Smooth muscle cell (in vitro differentiated cells): ENCODE data around the gene PDK1. TPM values are rescaled to one million over a fixed set of nuclear protein-coding genes. Genes with fewer than 3 reads are reported as not detected.
"Not testable (repeated sequence)": the region's sequence is repeated elsewhere in the genome, so short reads cannot be mapped to it uniquely, and the experiment has no call there.

Source experiments
- DNase-seq: peaks from one replicate; lab custom pipeline; 2025; ENCODE audit not compliant: unreplicated experiment; lab: John Stamatoyannopoulos, UW
- H2AFZ ChIP-seq: fragments of 200-600 bp; sonication (generic); 2 replicates; pipeline ENCODE4 v1.6.0; 2016; ENCODE audit warnings: antibody characterized with exemption, low read depth, mild to moderate bottlenecking
- H3F3A ChIP-seq: fragments of 200-600 bp; sonication (generic); 2 replicates; pipeline ENCODE4 v1.6.0; 2017; ENCODE audit warnings: antibody characterized with exemption, low read depth
- H3K27ac ChIP-seq: fragments of 200-600 bp; sonication (generic); 2 replicates; pipeline ENCODE4 v1.5.1; 2016; ENCODE audit warnings: low read depth, mild to moderate bottlenecking
- H3K27me3 ChIP-seq: fragments of 200-600 bp; sonication (generic); 2 replicates; pipeline ENCODE4 v1.6.1; 2016; ENCODE audit warnings: low read depth, mild to moderate bottlenecking
- H3K36me3 ChIP-seq: fragments of 200-600 bp; sonication (generic); 2 replicates; pipeline ENCODE4 v1.5.1; 2016; ENCODE audit warnings: low read depth
- H3K4me1 ChIP-seq: fragments of 200-600 bp; sonication (generic); 2 replicates; pipeline ENCODE4 v1.5.1; 2016; ENCODE audit warnings: low read depth
- H3K4me2 ChIP-seq: fragments of 200-600 bp; sonication (generic); 2 replicates; pipeline ENCODE4 v1.6.0; 2016; ENCODE audit warnings: mild to moderate bottlenecking
- H3K4me3 ChIP-seq: fragments of 200-600 bp; sonication (generic); 2 replicates; pipeline ENCODE4 v1.5.1; 2016; ENCODE audit warnings: mild to moderate bottlenecking
- H3K79me2 ChIP-seq: fragments of 200-600 bp; sonication (generic); 2 replicates; pipeline ENCODE4 v1.6.0; 2016; ENCODE audit warnings: low read depth, mild to moderate bottlenecking
- H3K9ac ChIP-seq: fragments of 200-600 bp; sonication (generic); 2 replicates; pipeline ENCODE4 v1.6.0; 2016; ENCODE audit warnings: low read depth
- H3K9me3 ChIP-seq: fragments of 200-600 bp; sonication (generic); replicated peaks from 2 replicates; pipeline ENCODE4 v1.5.1; 2016; ENCODE audit warnings: low read depth
- H4K20me1 ChIP-seq: fragments of 200-600 bp; sonication (generic); 2 replicates; pipeline ENCODE4 v1.6.0; 2016; ENCODE audit warnings: low read depth
- CTCF ChIP-seq: fragments of 200-600 bp; sonication (generic); IDR thresholded peaks from 2 replicates; pipeline ENCODE4 v1.5.1; 2017; ENCODE audit warnings: borderline replicate concordance, mild to moderate bottlenecking, antibody characterized with exemption; ENCODE audit not compliant: insufficient read depth, poor library complexity, severe bottlenecking
- WGBS: methylation state at CpG from one replicate; pipeline ENCODE4 v1.1.7; 2016; ENCODE audit warnings: low lambda C conversion rate; 5-methylcytosine and 5-hydroxymethylcytosine counted together
- polyA plus RNA-seq: library from polyadenylated mRNA; unstranded; fragments of >200 nt; fragmentation: Nextera tagmentation; extraction: Ambion mirVana; gene quantifications from 2 replicates; pipeline ENCODE4 v1.2.1, GENCODE V29; 2016
- total RNA-seq: library from RNA; depleted of rRNA; stranded (reverse); fragments of >200 nt; gene quantifications from 2 replicates; pipeline ENCODE4 v1.2.3, GENCODE V29; 2014

PDK1 gene
- total and polyA plus RNA-seq, 2 experiments from 2014 or later: 18.0 to 33.9 TPM

- no peak overlapping the region for H2AFZ ChIP-seq
- TF ChIP-seq CTCF: no peak
- WGBS: 95% methylated on average over 2 of the region's 2 CpGs
These were observed 24.6 kb upstream of the PDK1 start for GRCh38 chr2:172531309-172531708.

DNA sequence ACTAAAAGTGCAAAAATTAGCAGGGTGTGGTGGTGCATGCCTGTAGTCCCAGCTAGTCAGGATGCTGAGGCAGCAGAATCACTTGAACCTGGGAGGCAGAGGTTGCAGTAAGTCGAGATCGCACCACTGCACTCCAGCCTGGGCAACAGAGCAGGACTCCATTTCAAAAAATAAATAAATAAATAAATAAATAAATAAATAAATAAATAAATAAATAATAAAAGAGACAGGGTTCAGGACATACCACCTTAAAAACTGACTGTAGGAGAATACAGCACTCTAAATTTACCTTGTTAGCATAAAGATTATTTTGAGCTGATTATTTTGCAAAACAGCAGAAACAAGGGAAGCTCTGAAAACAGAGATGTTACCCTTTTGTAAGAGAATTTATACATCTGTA, 23.4 kb upstream of the PDK1 start:
- H3F3A ChIP-seq, H4K20me1 ChIP-seq, H3K36me3 ChIP-seq, H2AFZ ChIP-seq, H3K27ac ChIP-seq, H3K79me2 ChIP-seq, H3K9ac ChIP-seq, H3K9me3 ChIP-seq, DNase-seq, H3K4me3 ChIP-seq, H3K27me3 ChIP-seq, H3K4me1 ChIP-seq, H3K4me2 ChIP-seq: not testable (repeated sequence)
- 100% methylated on average over 2 of the region's 2 CpGs for WGBS

More at GRCh38 chr2:172531309-172531708, 24.6 kb upstream of the PDK1 start:
- H4K20me1 ChIP-seq: no peaks in the 10 kb centered on the region
- H3K9me3 ChIP-seq: no peaks in the 10 kb centered on the region
- no peaks in the 10 kb centered on the region for H3K79me2 ChIP-seq
- no peaks in the 10 kb centered on the region for H3F3A ChIP-seq
- no peak overlapping the region for H3K4me3 ChIP-seq
- H3K27me3 ChIP-seq: no peaks in the 10 kb centered on the region
- no peaks in the 10 kb centered on the region for H3K4me1 ChIP-seq
- no peaks in the 10 kb centered on the region for H3K36me3 ChIP-seq
- H3K9ac ChIP-seq: no peak overlapping the region
- DNase-seq: no peak
- H3K27ac ChIP-seq: no peak overlapping the region
- no peak overlapping the region for H3K4me2 ChIP-seq

DNA sequence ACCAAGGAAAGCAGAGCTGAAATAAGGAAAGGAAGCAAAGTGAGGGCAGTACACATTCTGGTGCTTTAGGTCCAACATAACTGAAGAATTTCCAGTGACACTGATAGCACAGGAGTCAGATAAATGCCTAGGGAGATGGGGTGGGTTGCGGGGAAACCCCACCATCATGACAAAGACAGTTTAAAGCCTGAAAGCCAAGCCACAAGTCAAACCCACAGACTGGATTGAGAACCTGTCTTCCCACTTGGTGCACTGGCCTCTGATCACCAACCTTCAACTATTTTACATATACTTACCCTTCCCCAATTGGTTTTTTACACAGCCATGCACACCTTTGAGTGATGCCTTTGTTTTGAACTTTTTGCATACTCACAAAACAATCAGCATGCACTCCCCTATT, 22.2 kb upstream of the PDK1 start:
- no peak for TF ChIP-seq CTCF
- no peak overlapping the region for H3K4me3 ChIP-seq
- no peaks in the 10 kb centered on the region for H3K79me2 ChIP-seq
- H3F3A ChIP-seq: no peaks in the 10 kb centered on the region
- H3K4me2 ChIP-seq: no peak overlapping the region
- H3K27me3 ChIP-seq: no peaks in the 10 kb centered on the region
- WGBS: 100% methylated on average over 1 of the region's 1 CpG
- H3K36me3 ChIP-seq: no peaks in the 10 kb centered on the region
- no peak overlapping the region for H3K27ac ChIP-seq
- no peak overlapping the region for H2AFZ ChIP-seq
- no peak overlapping the region for H3K9ac ChIP-seq
- H3K4me1 ChIP-seq: no peaks in the 10 kb centered on the region
- DNase-seq: no peak
- H4K20me1 ChIP-seq: no peaks in the 10 kb centered on the region
- no peaks in the 10 kb centered on the region for H3K9me3 ChIP-seq

GRCh38 chr2:172535119-172535518, 20.8 kb upstream of the PDK1 start:
- Histone ChIP-seq H4K20me1 (no peaks in the 10 kb centered on the region), H3F3A (no peaks in the 10 kb centered on the region), H3K4me2 (no peak overlapping the region), H3K9me3 (peaks cover 10% of the 10 kb centered on the region), H3K4me3 (no peak overlapping the region), H3K27me3 (no peaks in the 10 kb centered on the region), H3K36me3 (no peaks in the 10 kb centered on the region), H3K9ac (no peak overlapping the region), H3K27ac (no peak overlapping the region), H3K4me1 (no peaks in the 10 kb centered on the region), H3K79me2 (no peaks in the 10 kb centered on the region), H2AFZ (no peak overlapping the region)
- no peak for DNase-seq
- no peak for TF ChIP-seq CTCF
- WGBS: 88% methylated on average over 3 of the region's 3 CpGs

GRCh38 chr2:172537851-172538250, 18.0 kb upstream of the PDK1 start:
- H3K4me3 ChIP-seq, H3K27ac ChIP-seq, H3K4me1 ChIP-seq, H2AFZ ChIP-seq, H3K36me3 ChIP-seq, H3F3A ChIP-seq, H3K79me2 ChIP-seq, H3K9ac ChIP-seq, DNase-seq, H3K27me3 ChIP-seq, H4K20me1 ChIP-seq, H3K4me2 ChIP-seq: not testable (repeated sequence)
- H3K9me3 ChIP-seq: peaks cover 10% of the 10 kb centered on the region
- WGBS: no CpG with 5 or more reads among the region's 37 CpGs
